ENCODE data around the gene CTU2. TPM values are rescaled to one million over a fixed set of nuclear protein-coding genes. Genes with fewer than 3 reads are reported as not detected.

CTU2 gene
- total RNA-seq, 3 donors from 2014 or later (not counting 1 experiment from before 2014, with no cell fraction given) = 36.6 to 43.3 (median 39.9) TPM

DNA sequence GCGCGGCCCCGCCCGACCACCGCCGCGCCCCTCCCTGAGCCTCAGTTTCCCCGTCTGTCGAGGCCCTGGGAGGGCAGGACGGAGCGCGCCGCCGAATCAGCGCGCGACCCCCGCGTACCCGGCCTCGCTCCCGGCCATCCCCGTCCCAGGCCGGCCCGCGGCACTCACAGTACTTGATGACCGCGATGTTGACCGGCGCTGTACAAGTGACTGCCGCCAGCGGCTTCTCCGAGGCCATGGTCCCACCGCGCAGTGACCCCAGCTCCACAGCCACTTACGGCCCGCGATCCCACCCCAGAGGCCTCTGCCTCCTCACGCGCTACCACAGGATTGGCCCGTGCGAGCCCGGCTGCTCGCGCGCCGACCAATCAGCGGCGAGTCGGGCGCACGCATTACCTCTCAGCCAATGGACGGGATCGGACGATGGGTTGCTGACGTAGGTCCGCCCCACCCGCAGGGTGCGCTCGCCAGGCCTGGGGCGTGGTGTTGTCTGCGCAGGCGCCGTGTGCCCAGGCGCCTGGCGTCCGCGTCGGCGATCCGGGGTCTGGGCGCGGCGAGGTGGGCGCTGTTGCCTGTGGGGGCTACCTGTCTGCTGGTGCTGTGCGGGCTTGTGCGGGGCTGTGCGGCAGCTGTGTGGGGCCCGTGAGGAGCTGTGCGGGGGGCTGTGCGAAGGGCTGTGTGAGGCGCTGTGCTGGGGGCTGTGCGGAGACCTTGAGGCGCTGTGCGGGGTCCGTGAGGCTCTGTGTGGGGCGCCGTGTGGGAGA is 43.3 kb upstream of the CTU2 start, which contains the start of gene MVD:
MVD (minus strand) TSS at position 249 of the 764 bp plus-strand sequence; CDS start at position 238, 11 bp downstream.
- no peaks in the 10 kb centered on the region for H3K9me3 Mint-ChIP-seq
- DNase-seq (peak; percentile 95 to 99), ATAC-seq (peak; percentile 95 to 99 (median 95))
- H3K4me1 Mint-ChIP-seq = peaks cover 12 to 28% of the 10 kb centered on the region in 2 donors
- intact Hi-C loops (cut with micrococcal nuclease) = loop anchor here (1.0 to 2.0 kb wide), 2 partner anchors 9 to 40 kb away; no protein-coding TSS in a partner anchor
- peak within 1 kb of the TSS; percentile 87 for H3K27ac ChIP-seq (ENCODE audit: low read length)
- peak within 1 kb of the TSS; percentile 97 for H3K4me3 Mint-ChIP-seq
- peaks cover 20% of the 10 kb centered on the region for H3K4me1 ChIP-seq (ENCODE audit: control insufficient read depth, insufficient read depth, low read length)
- no peaks in the 10 kb centered on the region for H3K9me3 ChIP-seq (ENCODE audit: control insufficient read depth, insufficient read depth, low read length)
- no peaks in the 10 kb centered on the region for H3K27me3 Mint-ChIP-seq (ENCODE audit: low read depth in 2 of 2)
- TF ChIP-seq, protein P1, sequence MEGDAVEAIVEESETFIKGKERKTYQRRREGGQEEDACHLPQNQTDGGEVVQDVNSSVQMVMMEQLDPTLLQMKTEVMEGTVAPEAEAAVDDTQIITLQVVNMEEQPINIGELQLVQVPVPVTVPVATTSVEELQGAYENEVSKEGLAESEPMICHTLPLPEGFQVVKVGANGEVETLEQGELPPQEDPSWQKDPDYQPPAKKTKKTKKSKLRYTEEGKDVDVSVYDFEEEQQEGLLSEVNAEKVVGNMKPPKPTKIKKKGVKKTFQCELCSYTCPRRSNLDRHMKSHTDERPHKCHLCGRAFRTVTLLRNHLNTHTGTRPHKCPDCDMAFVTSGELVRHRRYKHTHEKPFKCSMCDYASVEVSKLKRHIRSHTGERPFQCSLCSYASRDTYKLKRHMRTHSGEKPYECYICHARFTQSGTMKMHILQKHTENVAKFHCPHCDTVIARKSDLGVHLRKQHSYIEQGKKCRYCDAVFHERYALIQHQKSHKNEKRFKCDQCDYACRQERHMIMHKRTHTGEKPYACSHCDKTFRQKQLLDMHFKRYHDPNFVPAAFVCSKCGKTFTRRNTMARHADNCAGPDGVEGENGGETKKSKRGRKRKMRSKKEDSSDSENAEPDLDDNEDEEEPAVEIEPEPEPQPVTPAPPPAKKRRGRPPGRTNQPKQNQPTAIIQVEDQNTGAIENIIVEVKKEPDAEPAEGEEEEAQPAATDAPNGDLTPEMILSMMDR (IDR thresholded peaks at IDR 0.05) = no peak
- H3K27ac Mint-ChIP-seq = peak within 1 kb of the TSS; percentile 94 to 99
- no peaks in the 10 kb centered on the region for H3K27me3 ChIP-seq (ENCODE audit: control insufficient read depth, insufficient read depth, low read length)
- H3K36me3 ChIP-seq (ENCODE audit: control insufficient read depth, insufficient read depth, low read length) = peaks cover 5% of the 10 kb centered on the region
- H3K36me3 Mint-ChIP-seq = no peaks in the 10 kb centered on the region
- H3K4me3 ChIP-seq (ENCODE audit: low read length) = peak within 1 kb of the TSS; percentile 95
- under 1% methylated on average over 88 of the region's 88 CpGs for WGBS (ENCODE audit: insufficient coverage)

DNA sequence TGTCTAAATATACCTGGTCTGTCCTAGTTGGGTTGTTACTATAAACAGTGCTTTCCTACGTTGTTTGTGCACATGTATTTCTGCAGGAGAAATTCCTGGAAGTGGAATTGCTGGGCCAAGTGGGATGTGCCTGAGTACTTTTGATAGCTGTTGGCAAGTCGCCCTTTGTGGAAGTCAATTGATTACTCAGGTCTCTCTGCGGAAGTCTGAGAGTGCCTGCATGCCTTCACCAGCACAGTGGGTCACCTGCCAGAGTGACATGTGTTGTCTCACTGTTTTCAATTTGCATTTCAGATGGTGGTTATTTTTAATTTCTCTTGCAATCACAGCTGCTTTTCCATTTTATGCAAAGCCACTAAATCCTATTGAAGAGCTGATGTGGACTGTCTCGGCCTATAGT is 41.2 kb upstream of the CTU2 start:
- no peaks in the 10 kb centered on the region for H3K27me3 ChIP-seq (ENCODE audit: control insufficient read depth, insufficient read depth, low read length)
- peaks cover 20% of the 10 kb centered on the region for H3K4me1 ChIP-seq (ENCODE audit: control insufficient read depth, insufficient read depth, low read length)
- H3K4me3 ChIP-seq (ENCODE audit: low read length) = no peak overlapping the region
- WGBS (ENCODE audit: insufficient coverage) = 96% methylated on average over 4 of the region's 4 CpGs
- Mint-ChIP-seq H3K4me1 (peaks cover 12 to 24% of the 10 kb centered on the region in 2 donors), H3K27ac (no peak overlapping the region), H3K36me3 (no peaks in the 10 kb centered on the region), H3K27me3 (ENCODE audit: low read depth in 2 of 2) (no peaks in the 10 kb centered on the region), H3K4me3 (peak overlapping the region; percentile 58), H3K9me3 (no peaks in the 10 kb centered on the region)
- H3K27ac ChIP-seq (ENCODE audit: low read length) = no peak overlapping the region
- no peak for ATAC-seq
- no peak for DNase-seq
- intact Hi-C loops (cut with micrococcal nuclease) = no loop called here
- no peaks in the 10 kb centered on the region for H3K9me3 ChIP-seq (ENCODE audit: control insufficient read depth, insufficient read depth, low read length)
- no peaks in the 10 kb centered on the region for H3K36me3 ChIP-seq (ENCODE audit: control insufficient read depth, insufficient read depth, low read length)
- TF ChIP-seq, protein P1 (IDR thresholded peaks at IDR 0.05) = no peak

DNA sequence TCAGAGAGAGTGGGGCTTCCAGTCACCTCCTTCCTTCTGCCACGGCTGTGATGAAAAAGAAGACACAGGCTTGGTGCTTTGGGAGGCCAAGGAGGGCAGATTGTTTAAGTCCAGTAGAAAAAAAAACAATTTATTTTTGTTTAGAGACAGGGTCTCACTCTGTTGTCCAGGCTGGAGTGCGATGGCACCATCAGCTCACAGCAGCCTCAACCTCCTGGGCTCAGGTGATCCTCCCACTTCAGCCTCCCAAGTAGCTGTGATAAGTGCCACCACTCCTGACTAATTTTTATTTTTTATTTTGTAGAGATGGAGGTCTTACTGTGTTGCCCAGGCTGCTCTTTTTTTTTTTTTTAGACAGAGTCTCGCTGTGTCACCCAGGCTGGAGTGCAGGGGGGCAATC is 40.7 kb upstream of the CTU2 start:
- Histone ChIP-seq H3K27me3 (ENCODE audit: control insufficient read depth, insufficient read depth, low read length) (no peaks in the 10 kb centered on the region), H3K36me3 (ENCODE audit: control insufficient read depth, insufficient read depth, low read length) (no peaks in the 10 kb centered on the region), H3K27ac (ENCODE audit: low read length) (no peak overlapping the region), H3K9me3 (ENCODE audit: control insufficient read depth, insufficient read depth, low read length) (no peaks in the 10 kb centered on the region), H3K4me3 (ENCODE audit: low read length) (no peak overlapping the region), H3K4me1 (ENCODE audit: control insufficient read depth, insufficient read depth, low read length) (peaks cover 20% of the 10 kb centered on the region)
- ATAC-seq = no peak
- peak overlapping the region; percentile 58 for H3K4me3 Mint-ChIP-seq
- intact Hi-C loops (cut with micrococcal nuclease) = no loop called here
- H3K4me1 Mint-ChIP-seq = peaks cover 12 to 24% of the 10 kb centered on the region in 2 donors
- TF ChIP-seq, protein P1 (IDR thresholded peaks at IDR 0.05) = no peak
- WGBS (ENCODE audit: insufficient coverage) = 98% methylated on average over 3 of the region's 3 CpGs
- H3K27me3 Mint-ChIP-seq (ENCODE audit: low read depth in 2 of 2) = no peaks in the 10 kb centered on the region
- no peak overlapping the region for H3K27ac Mint-ChIP-seq
- no peak for DNase-seq
- H3K36me3 Mint-ChIP-seq = no peaks in the 10 kb centered on the region
- H3K9me3 Mint-ChIP-seq = no peaks in the 10 kb centered on the region
